Left forelimb (tissue), 1 donor: ENCODE measurements around the gene CACNA2D3.
"Not testable (repeated sequence)": the region's sequence is repeated elsewhere in the genome, so short reads cannot be mapped to it uniquely, and the experiment has no call there.

Experiments used
- DNase-seq: peaks from one replicate; pipeline ENCODE4 v3.0.0-alpha.2; 2018; ENCODE audit warnings: low spot score

Gene CACNA2D3

GRCh38 chr3:54964081-54964480 is 841.7 kb downstream of the CACNA2D3 start:
- DNase-seq = no peak

GRCh38 chr3:54965746-54966145 is 843.4 kb downstream of the CACNA2D3 start:
- no peak for DNase-seq

GRCh38 chr3:54966979-54967378 is 844.6 kb downstream of the CACNA2D3 start:
- no peak for DNase-seq

GRCh38 chr3:54967731-54968161 is 845.4 kb downstream of the CACNA2D3 start:
- no peak for DNase-seq

- DNase-seq = no peak
These were observed 846.3 kb downstream of the CACNA2D3 start for GRCh38 chr3:54968546-54969172.

- DNase-seq = no peak
These were observed 847.3 kb downstream of the CACNA2D3 start for GRCh38 chr3:54969652-54970051.

- DNase-seq = no peak
These were observed 848.5 kb downstream of the CACNA2D3 start for GRCh38 chr3:54970895-54971294.

- no peak for DNase-seq
These were observed 855.1 kb downstream of the CACNA2D3 start for GRCh38 chr3:54977439-54977838.

- DNase-seq = not testable (repeated sequence)
These were observed 855.6 kb downstream of the CACNA2D3 start for GRCh38 chr3:54977946-54978345.

- DNase-seq = no peak
These were observed 860.5 kb downstream of the CACNA2D3 start for GRCh38 chr3:54982807-54983206.

- DNase-seq = no peak
These were observed 861.1 kb downstream of the CACNA2D3 start for GRCh38 chr3:54983266-54984099.

GRCh38 chr3:54985856-54986255 is 863.5 kb downstream of the CACNA2D3 start:
- DNase-seq = no peak

GRCh38 chr3:54986294-54986693 is 863.9 kb downstream of the CACNA2D3 start:
- DNase-seq = no peak

GRCh38 chr3:54987719-54988118 is 865.4 kb downstream of the CACNA2D3 start:
- no peak for DNase-seq

GRCh38 chr3:54988302-54988837 is 866.0 kb downstream of the CACNA2D3 start:
- no peak for DNase-seq

- peak; percentile 69 for DNase-seq
These were observed 866.7 kb downstream of the CACNA2D3 start for GRCh38 chr3:54988838-54989630.

- DNase-seq = no peak
These were observed 871.8 kb downstream of the CACNA2D3 start for GRCh38 chr3:54994111-54994513.

- DNase-seq = no peak
These were observed 876.8 kb downstream of the CACNA2D3 start for GRCh38 chr3:54999159-54999558.

- DNase-seq = no peak
These were observed 877.5 kb downstream of the CACNA2D3 start for GRCh38 chr3:54999811-55000210.

GRCh38 chr3:55000546-55000945 is 878.2 kb downstream of the CACNA2D3 start:
- no peak for DNase-seq

GRCh38 chr3:55000953-55001352 is 878.6 kb downstream of the CACNA2D3 start:
- DNase-seq = no peak

GRCh38 chr3:55002416-55002930 is 880.1 kb downstream of the CACNA2D3 start:
- DNase-seq = no peak
